HCT116 (cell line): ENCODE data around the gene HUNK. TPM values are rescaled to one million over a fixed set of nuclear protein-coding genes. Genes with fewer than 3 reads are reported as not detected.

Experiments
- ATAC-seq: fragments of 200-7000 bp; cut with Tn5 transposase; 2 replicates; pipeline ENCODE4 v1.9.1; 2020; ENCODE audit warnings: mild to moderate bottlenecking, moderate library complexity
- BruUV-seq: library from RNA; stranded (reverse); fragments of 400-500 nt; replicated peaks from 2 replicates; lab custom pipeline; 2021; lab: Mats Ljungman, UMichigan
- CTCF ChIA-PET: fragments of 300-600 bp; sonication (Branson Sonifier 250); formaldehyde crosslinking; loops from one replicate; lab custom pipeline; 2021; ENCODE audit warnings: antibody characterized with exemption; lab: Charles Lee
- POLR2A ChIA-PET: fragments of 300-600, 350-600 bp; sonication (Branson Sonifier 250); formaldehyde crosslinking; loops from one replicate; lab custom pipeline; 2021; ENCODE audit warnings: antibody characterized with exemption; lab: Charles Lee
- RAD21 ChIA-PET, 2 experiments: fragments of 300-600 bp; sonication (Branson Sonifier 250); formaldehyde crosslinking; loops; one replicate each; lab custom pipeline; 2023; ENCODE audit warnings: low total read pairs in 2 of 2; ENCODE audit not compliant: uncharacterized antibody in 2 of 2, unreplicated experiment in 2 of 2, low non-redundant PET in 1 of 2; lab: Charles Lee
- DNase-seq: peaks from one replicate; pipeline ENCODE4 v3.0.0-alpha.2; 2010; ENCODE audit warnings: low read depth, low spot score
- H2AFZ ChIP-seq: fragments of 200-600 bp; shearing (Covaris generic), sonication (generic); 2 replicates; pipeline ENCODE4 v1.6.1; 2017; ENCODE audit warnings: low read depth, mixed run types, mixed read lengths, antibody characterized with exemption, low read length; ENCODE audit not compliant: poor library complexity, severe bottlenecking
- H3K27ac ChIP-seq: 2 replicates; pipeline ENCODE4 v1.5.1; 2012; ENCODE audit warnings: low read depth, low read length
- H3K27me3 ChIP-seq: fragments of 200-600 bp; sonication (generic); 2 replicates; pipeline ENCODE4 v1.6.1; 2016; ENCODE audit warnings: mixed run types, low read length, mixed read lengths; ENCODE audit not compliant: insufficient read depth
- H3K36me3 ChIP-seq, 2 experiments: fragments of 200-500 bp in 1 of 2; fragments of 200-600 bp in 1 of 2; sonication (Bioruptor generic) in 1 of 2; sonication (generic) in 1 of 2; 2 replicates each; pipeline versions ENCODE4 v1.5.1 to v1.6.1; 2014 to 2016; ENCODE audit warnings: low read length in 2 of 2, inconsistent platforms in 1 of 2, mixed read lengths in 1 of 2, mixed run types in 1 of 2; ENCODE audit not compliant: insufficient read depth in 2 of 2, control insufficient read depth in 1 of 2
- H3K4me1 ChIP-seq, 2 experiments: fragments of 200-600 bp in 1 of 2; sonication (generic) in 1 of 2; 2 replicates each; pipeline versions ENCODE4 v1.5.1 to v1.6.1; 2012 to 2017; ENCODE audit warnings: low read length in 2 of 2, inconsistent platforms in 1 of 2, mild to moderate bottlenecking in 1 of 2, mixed read lengths in 1 of 2, mixed run types in 1 of 2, moderate library complexity in 1 of 2; ENCODE audit not compliant: insufficient read depth in 2 of 2, control insufficient read depth in 1 of 2
- H3K4me2 ChIP-seq: fragments of 200-600 bp; sonication (generic); 2 replicates; pipeline ENCODE4 v1.6.1; 2017; ENCODE audit warnings: mixed run types, low read length, mixed read lengths
- H3K4me3 ChIP-seq, 2 experiments: fragments of 200-600 bp in 1 of 2; sonication (generic) in 1 of 2; replicated peaks in 1 of 2; 2 replicates each; pipeline ENCODE4 v1.5.1; 2011 to 2016; ENCODE audit warnings: low read length in 2 of 2, control low read depth in 1 of 2, low read depth in 1 of 2, mild to moderate bottlenecking in 1 of 2, mixed read lengths in 1 of 2, mixed run types in 1 of 2
- H3K79me2 ChIP-seq: fragments of 200-600 bp; sonication (generic); 2 replicates; pipeline ENCODE4 v1.6.1; 2017; ENCODE audit warnings: mild to moderate bottlenecking, mixed run types, low read length, moderate library complexity, mixed read lengths; ENCODE audit not compliant: insufficient read depth
- H3K9ac ChIP-seq: fragments of 200-600 bp; sonication (generic); 2 replicates; pipeline ENCODE4 v1.6.1; 2016; ENCODE audit warnings: low read length, mixed read lengths
- H3K9me2 ChIP-seq: fragments of 200-600 bp; sonication (generic), shearing (Covaris generic); 2 replicates; pipeline ENCODE4 v1.6.1; 2017; ENCODE audit warnings: mixed run types, mild to moderate bottlenecking, moderate library complexity; ENCODE audit not compliant: insufficient read depth
- H3K9me3 ChIP-seq, 2 experiments: fragments of 200-500 bp in 1 of 2; fragments of 200-600 bp in 1 of 2; sonication (Bioruptor generic) in 1 of 2; sonication (generic) in 1 of 2; 2 replicates each; pipeline ENCODE4 v1.6.1; 2014 to 2017; ENCODE audit warnings: low read length in 2 of 2, mixed read lengths in 2 of 2, inconsistent platforms in 1 of 2, low read depth in 1 of 2, mild to moderate bottlenecking in 1 of 2, mixed run types in 1 of 2, moderate library complexity in 1 of 2; ENCODE audit not compliant: control insufficient read depth in 1 of 2, insufficient read depth in 1 of 2
- H4K20me1 ChIP-seq: fragments of 200-600 bp; sonication (generic), shearing (Covaris generic); 2 replicates; pipeline ENCODE4 v1.6.1; 2017; ENCODE audit warnings: mixed run types, mild to moderate bottlenecking, moderate library complexity; ENCODE audit not compliant: insufficient read depth
- ATF3 ChIP-seq: IDR thresholded peaks from 2 replicates; pipeline ENCODE4 v1.6.1; 2012
- ELF1 ChIP-seq: IDR thresholded peaks from 2 replicates; pipeline ENCODE4 v1.6.1; 2012; ENCODE audit warnings: low read depth, borderline replicate concordance
- EZH2 ChIP-seq: fragments of 200-600 bp; sonication (generic); IDR thresholded peaks from 2 replicates; pipeline ENCODE4 v1.6.1; 2017; ENCODE audit warnings: antibody characterized with exemption, mixed run types
- EZH2phosphoT487 ChIP-seq: fragments of 200-600 bp; IDR thresholded peaks from 2 replicates; pipeline ENCODE4 v1.6.1; 2018; ENCODE audit warnings: antibody characterized with exemption, borderline replicate concordance
- FOSL1 ChIP-seq: IDR thresholded peaks from 2 replicates; pipeline ENCODE4 v1.6.1; 2012; ENCODE audit warnings: low read depth
- MAX ChIP-seq: IDR thresholded peaks from 2 replicates; pipeline ENCODE4 v1.6.1; 2012
- POLR2A ChIP-seq: IDR thresholded peaks from 2 replicates; pipeline ENCODE4 v1.7.0; 2011; ENCODE audit warnings: borderline replicate concordance; ENCODE audit not compliant: insufficient read depth, insufficient read length; ENCODE audit errors: extremely low read depth
- POLR2AphosphoS5 ChIP-seq: IDR thresholded peaks from 2 replicates; pipeline ENCODE4 v1.6.1; 2011; ENCODE audit warnings: mild to moderate bottlenecking, low read depth, low read length, moderate library complexity
- SIN3A ChIP-seq: IDR thresholded peaks from 2 replicates; pipeline ENCODE4 v1.6.1; 2012; ENCODE audit warnings: low read depth
- SP1 ChIP-seq: IDR thresholded peaks from 2 replicates; pipeline ENCODE4 v1.6.1; 2012; ENCODE audit warnings: low read depth
- TCF7L2 ChIP-seq: IDR thresholded peaks from 2 replicates; pipeline ENCODE4 v1.7.0; 2011; ENCODE audit warnings: borderline replicate concordance, inconsistent platforms; ENCODE audit not compliant: insufficient read depth, insufficient read length; ENCODE audit errors: extremely low read depth
- YY1 ChIP-seq: IDR thresholded peaks from 2 replicates; pipeline ENCODE4 v1.6.1; 2011; ENCODE audit warnings: low read length, low read depth, moderate library complexity, mild to moderate bottlenecking; ENCODE audit not compliant: insufficient replicate concordance; ENCODE audit errors: extremely low read depth
- ZBTB33 ChIP-seq: IDR thresholded peaks from 2 replicates; pipeline ENCODE4 v1.6.1; 2011; ENCODE audit warnings: mild to moderate bottlenecking, low read length, moderate library complexity; ENCODE audit not compliant: insufficient replicate concordance; ENCODE audit errors: extremely low read depth
- ZFX ChIP-seq: fragments of 450-650 bp; IDR thresholded peaks from 2 replicates; pipeline ENCODE4 v1.6.1; 2017
- ZNF274 ChIP-seq: fragments of 200-500 bp; sonication (Bioruptor generic); IDR thresholded peaks from 2 replicates; pipeline ENCODE4 v1.6.1; 2014; ENCODE audit warnings: mild to moderate bottlenecking, low read depth, low read length, inconsistent platforms
- intact Hi-C: fragments of 100-400 bp; cut with micrococcal nuclease; formaldehyde crosslinking; loops from 2 replicates; pipeline ENCODE4 v1.10.0; 2022
- total RNA-seq: library from RNA; stranded (reverse); gene quantifications from one replicate; pipeline ENCODE4 v1.2.1, GENCODE V29; 2021; ENCODE audit not compliant: unreplicated experiment

The HUNK gene
- total RNA-seq, 1 experiment from 2014 or later = not detected

GRCh38 chr21:31898933-31899630, 26.3 kb downstream of the HUNK start:
- Histone ChIP-seq H2AFZ (no peak overlapping the region), H3K27me3 (peaks cover 5% of the 10 kb centered on the region; the same call in 1 of the 2 replicates), H3K9ac (no peak overlapping the region), H3K27ac (no peak overlapping the region), H3K4me3 (no peak overlapping the region), H3K79me2 (no peaks in the 10 kb centered on the region), H3K4me1 (no peaks in the 10 kb centered on the region), H3K9me2 (no peaks in the 10 kb centered on the region), H3K4me2 (no peak overlapping the region), H3K9me3 (no peaks in the 10 kb centered on the region), H3K36me3 (no peaks in the 10 kb centered on the region), H4K20me1 (no peaks in the 10 kb centered on the region)
- ChIA-PET RAD21 (no interaction called here), POLR2A (no interaction called here), CTCF (interaction anchor here (0.7 kb wide), 1 partner anchor 33 kb away, joined by 3 read pairs; no protein-coding TSS in a partner anchor)
- no TSS peak for BruUV-seq
- intact Hi-C loops = no loop called here
- TF ChIP-seq TCF7L2 (no peak), ZFX (no peak), YY1 (no peak), POLR2AphosphoS5 (no peak), FOSL1 (no peak), EZH2phosphoT487 (no peak), MAX (no peak), SP1 (no peak), ZBTB33 (no peak), SIN3A (no peak), EZH2 (no peak), POLR2A (no peak), ELF1 (no peak), ZNF274 (no peak), ATF3 (no peak)
- DNase-seq (no peak), ATAC-seq (no peak)
